Measurements from ENCODE around the gene OR52E1. TPM values are rescaled to one million over a fixed set of nuclear protein-coding genes. Genes with fewer than 3 reads are reported as not detected.

The OR52E1 gene
- total RNA-seq = not detected in 2 replicates

GRCh38 chr11:5069272-5069671, at the start of gene OR52E1:
OR52E1 (plus strand) TSS chr11:5069572.
- no peak for TF ChIP-seq CTCF (conservative IDR thresholded peaks at IDR 0.05; ENCODE audit: low read depth, low read length)
- H3K4me3 ChIP-seq (ENCODE audit: low read depth, low read length) = no peak within 1 kb of the TSS
- DNase-seq (ENCODE audit: low read depth) = no peak

- DNase-seq (ENCODE audit: low read depth) = no peak
- no peak for TF ChIP-seq CTCF (conservative IDR thresholded peaks at IDR 0.05; ENCODE audit: low read depth, low read length)
- H3K4me3 ChIP-seq (ENCODE audit: low read depth, low read length) = no peak overlapping the region
Observed at GRCh38 chr11:5021996-5022395, 47.4 kb upstream of the OR52E1 start.

- DNase-seq (ENCODE audit: low read depth) = no peak
- no peak for TF ChIP-seq CTCF (conservative IDR thresholded peaks at IDR 0.05; ENCODE audit: low read depth, low read length)
- H3K4me3 ChIP-seq (ENCODE audit: low read depth, low read length) = no peak overlapping the region
Observed at GRCh38 chr11:5036669-5037068, 32.7 kb upstream of the OR52E1 start.

GRCh38 chr11:5037926-5038325, 31.4 kb upstream of the OR52E1 start:
- DNase-seq (ENCODE audit: low read depth) = no peak
- H3K4me3 ChIP-seq (ENCODE audit: low read depth, low read length) = no peak overlapping the region
- TF ChIP-seq CTCF (conservative IDR thresholded peaks at IDR 0.05; ENCODE audit: low read depth, low read length) = no peak

GRCh38 chr11:5038341-5038740, 31.0 kb upstream of the OR52E1 start:
- H3K4me3 ChIP-seq (ENCODE audit: low read depth, low read length) = no peak overlapping the region
- DNase-seq (ENCODE audit: low read depth) = no peak
- no peak for TF ChIP-seq CTCF (conservative IDR thresholded peaks at IDR 0.05; ENCODE audit: low read depth, low read length)

- H3K4me3 ChIP-seq (ENCODE audit: low read depth, low read length) = no peak overlapping the region
- TF ChIP-seq CTCF (conservative IDR thresholded peaks at IDR 0.05; ENCODE audit: low read depth, low read length) = peak; percentile 2
- DNase-seq (ENCODE audit: low read depth) = no peak
Observed at GRCh38 chr11:5040876-5041275, 28.5 kb upstream of the OR52E1 start.

GRCh38 chr11:5042091-5042490, 27.3 kb upstream of the OR52E1 start:
- H3K4me3 ChIP-seq (ENCODE audit: low read depth, low read length) = no peak overlapping the region
- no peak for DNase-seq (ENCODE audit: low read depth)
- TF ChIP-seq CTCF (conservative IDR thresholded peaks at IDR 0.05; ENCODE audit: low read depth, low read length) = no peak

Measured in epithelial cell of proximal tubule (primary cell).